ENCODE data around the gene C1orf50. TPM values are rescaled to one million over a fixed set of nuclear protein-coding genes. Genes with fewer than 3 reads are reported as not detected.

The C1orf50 gene
- total RNA-seq, 1 experiment from 2014 or later: 7.7 TPM

DNA sequence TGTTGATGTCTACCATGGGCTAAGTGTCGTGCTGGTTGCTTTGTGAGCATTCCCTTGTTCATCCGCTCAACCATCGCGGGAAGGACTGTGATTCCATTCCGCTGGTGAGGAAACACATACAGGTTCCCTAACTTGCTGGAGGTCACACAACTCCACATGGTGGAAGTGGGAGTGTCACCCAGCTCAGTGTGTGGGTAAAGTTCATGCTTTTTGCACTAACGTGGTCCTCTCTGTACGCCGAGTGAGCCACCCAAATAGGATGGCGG is 23.0 kb upstream of the C1orf50 start:
- Histone ChIP-seq H3K9ac (ENCODE audit: extremely low read depth, insufficient read length, low read length) (no peak overlapping the region), H3K9me3 (ENCODE audit: control insufficient read depth, low read depth, low read length) (no peaks in the 10 kb centered on the region), H3K23me2 (ENCODE audit: insufficient read length, low read depth, low read length, poor library complexity, severe bottlenecking) (no peaks in the 10 kb centered on the region), H3K27me3 (ENCODE audit: insufficient read depth, low read length) (no peaks in the 10 kb centered on the region), H2BK120ac (ENCODE audit: low read depth, low read length, poor library complexity, severe bottlenecking) (no peak overlapping the region), H3K79me1 (ENCODE audit: insufficient read depth, low read depth, low read length, poor library complexity, severe bottlenecking) (no peaks in the 10 kb centered on the region), H3K4me1 (ENCODE audit: insufficient read depth, low read length) (no peaks in the 10 kb centered on the region; the same call in 1 of the 2 replicates), H3K4ac (ENCODE audit: low read depth, low read length) (no peak overlapping the region), H3K14ac (ENCODE audit: insufficient read depth, low read length) (no peak overlapping the region), H3T11ph (ENCODE audit: low read length) (no peak overlapping the region), H3K18ac (ENCODE audit: insufficient read length, low read depth, low read length) (no peak overlapping the region), H4K20me1 (ENCODE audit: control insufficient read depth, insufficient read depth, insufficient read length) (no peaks in the 10 kb centered on the region), H3K23ac (ENCODE audit: insufficient read length, low read depth, low read length) (no peak overlapping the region), H2AFZ (ENCODE audit: low read length) (no peak overlapping the region), H2BK5ac (ENCODE audit: insufficient read length, low read length) (no peak overlapping the region), H3K79me2 (ENCODE audit: insufficient read depth, low read length) (no peaks in the 10 kb centered on the region), H3K27ac (ENCODE audit: insufficient read length, low read depth, low read length) (no peak overlapping the region), H2AK5ac (ENCODE audit: insufficient read length, low read length) (no peak overlapping the region), H4K5ac (ENCODE audit: insufficient read length, low read depth, low read length) (no peak overlapping the region), H3K56ac (ENCODE audit: insufficient read length, low read depth, low read length) (no peak overlapping the region), H2BK12ac (ENCODE audit: insufficient read length, low read depth, low read length) (no peak overlapping the region), H2BK15ac (ENCODE audit: low read depth, low read length) (no peak overlapping the region), H4K8ac (replicated peaks; ENCODE audit: insufficient read length, low read depth, low read length) (no peak overlapping the region), H2BK20ac (ENCODE audit: low read depth, low read length, poor library complexity, severe bottlenecking) (no peak overlapping the region), H4K91ac (ENCODE audit: insufficient read length, low read depth, low read length) (no peak overlapping the region), H3K4me2 (ENCODE audit: insufficient read depth, insufficient read length, low read length) (no peak overlapping the region)
- DNase-seq: no peak
- Mint-ChIP-seq H3K36me3 (ENCODE audit: insufficient read depth in 1 of 3, low read depth in 3 of 3) (peaks cover 12 to 30% (median 29%) of the 10 kb centered on the region in 3 experiments; a peak in 6 of 7 replicates), H3K27me3 (ENCODE audit: low read depth) (no peaks in the 10 kb centered on the region; the same call in 1 of the 2 replicates), H3K27ac (no peak overlapping the region), H3K4me3 (no peak overlapping the region; a peak in 1 of 5 replicates), H3K4me1 (peaks cover 40 to 41% of the 10 kb centered on the region in 2 experiments), H3K9me3 (no peaks in the 10 kb centered on the region)
- TF ChIP-seq, protein P1, sequence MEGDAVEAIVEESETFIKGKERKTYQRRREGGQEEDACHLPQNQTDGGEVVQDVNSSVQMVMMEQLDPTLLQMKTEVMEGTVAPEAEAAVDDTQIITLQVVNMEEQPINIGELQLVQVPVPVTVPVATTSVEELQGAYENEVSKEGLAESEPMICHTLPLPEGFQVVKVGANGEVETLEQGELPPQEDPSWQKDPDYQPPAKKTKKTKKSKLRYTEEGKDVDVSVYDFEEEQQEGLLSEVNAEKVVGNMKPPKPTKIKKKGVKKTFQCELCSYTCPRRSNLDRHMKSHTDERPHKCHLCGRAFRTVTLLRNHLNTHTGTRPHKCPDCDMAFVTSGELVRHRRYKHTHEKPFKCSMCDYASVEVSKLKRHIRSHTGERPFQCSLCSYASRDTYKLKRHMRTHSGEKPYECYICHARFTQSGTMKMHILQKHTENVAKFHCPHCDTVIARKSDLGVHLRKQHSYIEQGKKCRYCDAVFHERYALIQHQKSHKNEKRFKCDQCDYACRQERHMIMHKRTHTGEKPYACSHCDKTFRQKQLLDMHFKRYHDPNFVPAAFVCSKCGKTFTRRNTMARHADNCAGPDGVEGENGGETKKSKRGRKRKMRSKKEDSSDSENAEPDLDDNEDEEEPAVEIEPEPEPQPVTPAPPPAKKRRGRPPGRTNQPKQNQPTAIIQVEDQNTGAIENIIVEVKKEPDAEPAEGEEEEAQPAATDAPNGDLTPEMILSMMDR (conservative IDR thresholded peaks at IDR 0.05): no peak
- WGBS (ENCODE audit: extremely low coverage, insufficient read length, low lambda C conversion rate): no CpG with 5 or more reads among the region's 9 CpGs
